Hepatocyte (in vitro differentiated cells): ENCODE results near the gene KANK4. TPM values are rescaled to one million over a fixed set of nuclear protein-coding genes. Genes with fewer than 3 reads are reported as not detected.

Source experiments
- DNase-seq: peaks from one replicate; pipeline ENCODE4 v3.0.0-alpha.2; 2016; ENCODE audit warnings: low spot score
- H2AFZ ChIP-seq: fragments of 200-600 bp; sonication (generic); 2 replicates; pipeline ENCODE4 v1.6.0; 2016; ENCODE audit warnings: antibody characterized with exemption, mild to moderate bottlenecking
- H3K27ac ChIP-seq: fragments of 200-600 bp; sonication (generic); 2 replicates; pipeline ENCODE4 v1.5.1; 2016; ENCODE audit warnings: mild to moderate bottlenecking
- H3K27me3 ChIP-seq: fragments of 200-600 bp; sonication (generic); 2 replicates; pipeline ENCODE4 v1.6.1; 2016
- H3K36me3 ChIP-seq: fragments of 200-600 bp; sonication (generic); replicated peaks from 2 replicates; pipeline ENCODE4 v1.5.1; 2016; ENCODE audit warnings: low read depth; ENCODE audit not compliant: insufficient read depth
- H3K4me1 ChIP-seq: fragments of 200-600 bp; sonication (generic); 2 replicates; pipeline ENCODE4 v1.5.1; 2016; ENCODE audit warnings: mild to moderate bottlenecking, moderate library complexity; ENCODE audit not compliant: insufficient read depth
- H3K4me2 ChIP-seq: fragments of 200-600 bp; sonication (generic); 2 replicates; pipeline ENCODE4 v1.6.0; 2016
- H3K4me3 ChIP-seq: fragments of 200-600 bp; sonication (generic); 2 replicates; pipeline ENCODE4 v1.5.1; 2016; ENCODE audit warnings: mild to moderate bottlenecking
- H3K79me2 ChIP-seq: fragments of 200-600 bp; sonication (generic); 2 replicates; pipeline ENCODE4 v1.6.0; 2017; ENCODE audit warnings: mild to moderate bottlenecking
- H3K9me2 ChIP-seq: fragments of 200-600 bp; sonication (generic); replicated peaks from 2 replicates; pipeline ENCODE4 v1.6.0; 2017; ENCODE audit warnings: mild to moderate bottlenecking; ENCODE audit not compliant: insufficient read depth
- H3K9me3 ChIP-seq: fragments of 200-600 bp; sonication (generic); 2 replicates; pipeline ENCODE4 v1.5.1; 2016; ENCODE audit warnings: low read depth, mild to moderate bottlenecking
- H4K20me1 ChIP-seq: fragments of 200-600 bp; sonication (generic); 2 replicates; pipeline ENCODE4 v1.6.0; 2016; ENCODE audit warnings: mild to moderate bottlenecking; ENCODE audit not compliant: insufficient read depth, poor library complexity, severe bottlenecking
- EZH2 ChIP-seq: fragments of 200-600 bp; sonication (generic); IDR thresholded peaks from 2 replicates; pipeline ENCODE4 v1.6.1; 2016; ENCODE audit warnings: antibody characterized with exemption, mild to moderate bottlenecking, borderline replicate concordance
- EZH2phosphoT487 ChIP-seq: fragments of 200-600 bp; sonication (generic); IDR thresholded peaks from one replicate; pipeline ENCODE4 v1.6.1; 2018; ENCODE audit warnings: antibody characterized with exemption, mild to moderate bottlenecking, low read depth, moderate library complexity; ENCODE audit not compliant: unreplicated experiment, severe bottlenecking
- WGBS: methylation state at CpG from one replicate; pipeline ENCODE4 v1.1.6; 2016; ENCODE audit warnings: low lambda C conversion rate; ENCODE audit errors: missing lambda C conversion rate; 5-methylcytosine and 5-hydroxymethylcytosine counted together
- polyA plus RNA-seq: library from polyadenylated mRNA; unstranded; fragments of >200 nt; fragmentation: Nextera tagmentation; extraction: Ambion mirVana; gene quantifications from 2 replicates; pipeline ENCODE4 v1.2.1, GENCODE V29; 2016
- total RNA-seq: library from RNA; depleted of rRNA; stranded (reverse); fragments of >200 nt; gene quantifications from 2 replicates; pipeline ENCODE4 v1.2.3, GENCODE V29; 2014
- TF ChIP-seq, protein P1 (sequence below): fragments of 200-600 bp; sonication (generic); IDR thresholded peaks from 2 replicates; pipeline ENCODE4 v1.5.1; 2016; ENCODE audit warnings: antibody characterized with exemption, mild to moderate bottlenecking; ENCODE audit not compliant: poor library complexity

Gene KANK4
- total and polyA plus RNA-seq, 2 experiments from 2014 or later, result 6.0 to 7.7 TPM

DNA sequence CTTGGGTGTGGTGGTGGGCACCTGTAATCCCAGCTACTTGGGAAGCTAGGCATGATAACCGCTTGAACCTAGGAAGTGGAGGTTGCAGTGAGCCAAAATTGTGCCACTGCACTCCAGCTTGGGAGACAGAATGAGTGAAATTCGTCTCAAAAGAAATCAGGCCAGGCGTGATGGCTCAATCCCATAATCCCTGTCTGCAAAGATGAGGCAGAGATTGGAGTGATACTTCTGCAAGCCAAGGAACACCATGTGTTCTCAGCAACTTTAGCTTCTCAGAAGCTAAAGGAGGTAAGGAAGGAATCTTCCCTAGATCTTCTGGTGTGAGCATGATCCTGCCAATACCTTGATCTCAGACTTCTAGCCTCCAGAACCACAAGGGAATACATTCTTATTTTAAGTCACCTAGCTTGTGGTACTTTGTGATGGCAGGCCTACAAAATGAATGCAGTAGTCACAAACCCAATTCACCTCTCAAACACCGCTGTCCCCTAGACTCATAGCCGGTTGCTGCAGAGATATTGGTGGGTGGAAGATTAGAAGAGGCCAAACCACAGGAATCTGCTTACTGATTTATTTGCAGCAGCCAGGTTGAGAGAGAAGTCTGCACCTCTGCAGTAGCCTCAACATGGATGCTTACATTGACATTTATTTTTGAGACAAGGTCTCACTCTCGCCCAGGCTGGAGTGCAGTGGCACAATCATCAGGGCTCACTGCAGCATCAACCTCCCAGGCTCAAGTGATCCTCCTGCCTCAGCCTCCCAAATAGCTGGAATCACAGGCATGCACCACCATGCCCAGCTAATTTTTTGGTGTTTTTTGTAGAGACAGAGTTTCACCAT, 105.9 kb downstream of the KANK4 start:
- Histone ChIP-seq H3K27me3 (no peaks in the 10 kb centered on the region), H3K27ac (no peak overlapping the region), H3K9me3 (peaks cover 6% of the 10 kb centered on the region), H3K4me1 (no peaks in the 10 kb centered on the region), H2AFZ (no peak overlapping the region), H3K4me3 (no peak overlapping the region), H3K9me2 (no peaks in the 10 kb centered on the region), H4K20me1 (no peaks in the 10 kb centered on the region), H3K79me2 (no peaks in the 10 kb centered on the region), H3K36me3 (no peaks in the 10 kb centered on the region), H3K4me2 (no peak overlapping the region)
- TF ChIP-seq, protein P1, sequence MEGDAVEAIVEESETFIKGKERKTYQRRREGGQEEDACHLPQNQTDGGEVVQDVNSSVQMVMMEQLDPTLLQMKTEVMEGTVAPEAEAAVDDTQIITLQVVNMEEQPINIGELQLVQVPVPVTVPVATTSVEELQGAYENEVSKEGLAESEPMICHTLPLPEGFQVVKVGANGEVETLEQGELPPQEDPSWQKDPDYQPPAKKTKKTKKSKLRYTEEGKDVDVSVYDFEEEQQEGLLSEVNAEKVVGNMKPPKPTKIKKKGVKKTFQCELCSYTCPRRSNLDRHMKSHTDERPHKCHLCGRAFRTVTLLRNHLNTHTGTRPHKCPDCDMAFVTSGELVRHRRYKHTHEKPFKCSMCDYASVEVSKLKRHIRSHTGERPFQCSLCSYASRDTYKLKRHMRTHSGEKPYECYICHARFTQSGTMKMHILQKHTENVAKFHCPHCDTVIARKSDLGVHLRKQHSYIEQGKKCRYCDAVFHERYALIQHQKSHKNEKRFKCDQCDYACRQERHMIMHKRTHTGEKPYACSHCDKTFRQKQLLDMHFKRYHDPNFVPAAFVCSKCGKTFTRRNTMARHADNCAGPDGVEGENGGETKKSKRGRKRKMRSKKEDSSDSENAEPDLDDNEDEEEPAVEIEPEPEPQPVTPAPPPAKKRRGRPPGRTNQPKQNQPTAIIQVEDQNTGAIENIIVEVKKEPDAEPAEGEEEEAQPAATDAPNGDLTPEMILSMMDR, result no peak
- TF ChIP-seq EZH2phosphoT487, result no peak
- TF ChIP-seq EZH2, result no peak
- 77% methylated on average over 6 of the region's 6 CpGs for WGBS
- DNase-seq, result no peak

DNA sequence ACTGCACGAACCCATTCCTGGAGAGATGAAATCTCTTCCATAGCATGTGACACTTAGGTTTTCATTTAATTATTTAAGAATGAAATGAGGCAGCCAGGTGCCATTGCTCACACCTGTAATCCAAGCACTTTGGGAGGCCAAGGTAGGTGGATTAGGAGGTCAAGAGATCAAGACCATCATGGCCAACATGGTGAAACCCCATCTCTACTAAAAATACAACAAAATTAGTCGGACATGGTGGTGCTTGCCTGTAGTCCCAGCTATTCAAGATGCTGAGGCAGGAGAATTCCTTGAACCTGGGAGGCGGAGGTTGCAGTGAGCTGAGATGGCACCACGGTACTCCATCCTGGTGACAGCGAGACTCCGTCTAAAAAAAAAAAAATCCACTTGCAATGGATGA, 106.8 kb downstream of the KANK4 start:
- Histone ChIP-seq H3K9me2 (no peaks in the 10 kb centered on the region), H3K79me2 (no peaks in the 10 kb centered on the region), H2AFZ (no peak overlapping the region), H3K27me3 (no peaks in the 10 kb centered on the region), H3K4me1 (no peaks in the 10 kb centered on the region), H3K27ac (no peak overlapping the region), H3K4me3 (no peak overlapping the region), H3K4me2 (no peak overlapping the region), H4K20me1 (no peaks in the 10 kb centered on the region), H3K36me3 (no peaks in the 10 kb centered on the region), H3K9me3 (peaks cover 6% of the 10 kb centered on the region)
- 91% methylated on average over 6 of the region's 6 CpGs for WGBS
- DNase-seq, result no peak
- no peak for TF ChIP-seq EZH2phosphoT487
- TF ChIP-seq, protein P1, result no peak
- TF ChIP-seq EZH2, result no peak

DNA sequence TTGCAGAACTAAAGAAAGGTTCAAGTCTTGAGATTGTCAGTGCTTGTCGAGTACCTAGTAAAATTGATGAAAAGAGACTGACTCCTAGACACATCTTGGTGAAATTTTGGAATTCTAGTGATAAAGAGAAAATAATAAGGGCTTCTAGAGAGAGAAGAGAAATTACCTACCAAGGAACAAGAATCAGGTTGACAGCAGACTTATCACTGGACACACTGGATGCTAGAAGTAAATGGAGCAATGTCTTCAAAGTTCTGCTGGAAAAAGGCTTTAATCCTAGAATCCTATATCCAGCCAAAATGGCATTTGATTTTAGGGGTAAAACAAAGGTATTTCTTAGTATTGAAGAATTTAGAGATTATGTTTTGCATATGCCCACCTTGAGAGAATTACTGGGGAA, 108.3 kb downstream of the KANK4 start:
- Histone ChIP-seq H3K9me2 (no peaks in the 10 kb centered on the region), H3K4me2 (no peak overlapping the region)

More for the DNA sequence above, 108.3 kb downstream of the KANK4 start:
- Histone ChIP-seq H4K20me1 (no peaks in the 10 kb centered on the region), H3K9me3 (peaks cover 6% of the 10 kb centered on the region), H3K27me3 (no peaks in the 10 kb centered on the region), H3K4me1 (no peaks in the 10 kb centered on the region), H3K79me2 (no peaks in the 10 kb centered on the region), H2AFZ (no peak overlapping the region), H3K27ac (no peak overlapping the region), H3K4me3 (no peak overlapping the region), H3K36me3 (no peaks in the 10 kb centered on the region)
- no peak for DNase-seq
- 97% methylated on average over 1 of the region's 1 CpG for WGBS
- TF ChIP-seq EZH2phosphoT487 (no peak), EZH2 (no peak)
- TF ChIP-seq, protein P1, result no peak
